A673 (cell line): ENCODE measurements around the gene ITPRID2. TPM values are rescaled to one million over a fixed set of nuclear protein-coding genes. Genes with fewer than 3 reads are reported as not detected.
"Not testable (repeated sequence)": the region's sequence is repeated elsewhere in the genome, so short reads cannot be mapped to it uniquely, and the experiment has no call there.

Experiments used
- BruUV-seq: library from RNA; stranded (reverse); fragments of 400-500 nt; replicated peaks from 2 replicates; lab custom pipeline; 2021; lab: Mats Ljungman, UMichigan
- CTCF ChIA-PET: fragments of 300-600 bp; sonication (Branson Sonifier 250); formaldehyde crosslinking; loops from one replicate; lab custom pipeline; 2022; ENCODE audit warnings: antibody characterized with exemption; lab: Charles Lee
- POLR2A ChIA-PET: fragments of 300-600 bp; sonication (Branson Sonifier 250); formaldehyde crosslinking; loops from one replicate; lab custom pipeline; 2022; ENCODE audit warnings: antibody characterized with exemption; ENCODE audit not compliant: low non-redundant PET; lab: Charles Lee
- DNase-seq: peaks from one replicate; pipeline ENCODE4 v3.0.0-alpha.2; 2015; ENCODE audit warnings: low spot score
- H3K27ac ChIP-seq: fragments of 200-600 bp; sonication (generic); 2 replicates; pipeline ENCODE4 v1.5.1; 2016; ENCODE audit warnings: mixed run types, low read depth, mild to moderate bottlenecking, mixed read lengths, antibody characterized with exemption, low read length; ENCODE audit not compliant: poor library complexity, severe bottlenecking
- H3K27me3 ChIP-seq: fragments of 200-600 bp; sonication (generic); replicated peaks from 2 replicates; pipeline ENCODE4 v1.6.1; 2017; ENCODE audit warnings: mixed run types, low read depth, mild to moderate bottlenecking, mixed read lengths, antibody characterized with exemption, low read length; ENCODE audit not compliant: insufficient read depth, poor library complexity
- H3K36me3 ChIP-seq: fragments of 200-600 bp; sonication (generic); 2 replicates; pipeline ENCODE4 v1.6.1; 2016; ENCODE audit warnings: mixed run types, mild to moderate bottlenecking, mixed read lengths, antibody characterized with exemption, low read length; ENCODE audit not compliant: insufficient read depth, poor library complexity, severe bottlenecking
- H3K4me1 ChIP-seq: fragments of 200-600 bp; sonication (generic); 2 replicates; pipeline ENCODE4 v1.6.1; 2017; ENCODE audit warnings: mixed run types, mild to moderate bottlenecking, mixed read lengths, antibody characterized with exemption, low read length; ENCODE audit not compliant: insufficient read depth, poor library complexity, severe bottlenecking
- H3K4me3 ChIP-seq: fragments of 200-600 bp; sonication (generic); 2 replicates; pipeline ENCODE4 v1.5.1; 2016; ENCODE audit warnings: low read depth, mixed run types, mild to moderate bottlenecking, mixed read lengths, low read length; ENCODE audit not compliant: poor library complexity, severe bottlenecking
- H3K9me3 ChIP-seq: fragments of 200-600 bp; sonication (generic); 2 replicates; pipeline ENCODE4 v1.6.1; 2016; ENCODE audit warnings: mixed run types, low read depth, mild to moderate bottlenecking, mixed read lengths, antibody characterized with exemption, low read length; ENCODE audit not compliant: poor library complexity, severe bottlenecking
- EZH2 ChIP-seq: fragments of 200-600 bp; sonication (generic); IDR thresholded peaks from 2 replicates; pipeline ENCODE4 v1.6.1; 2017; ENCODE audit warnings: borderline replicate concordance, low read depth, mild to moderate bottlenecking, mixed read lengths, antibody characterized with exemption, low read length; ENCODE audit not compliant: poor library complexity, severe bottlenecking
- intact Hi-C: fragments of 100-400 bp; cut with micrococcal nuclease; formaldehyde crosslinking; loops from one replicate; pipeline ENCODE4 v1.10.0; 2022; ENCODE audit not compliant: unreplicated experiment
- total RNA-seq: library from RNA; stranded (reverse); gene quantifications from 2 replicates; pipeline ENCODE4 v1.2.3, GENCODE V29; 2021
- TF ChIP-seq, protein P1 (sequence below): fragments of 300-800, 200-600 bp; sonication (generic); conservative IDR thresholded peaks from 2 replicates; pipeline ENCODE4 v1.5.1; 2017; ENCODE audit warnings: low read depth, mild to moderate bottlenecking, antibody characterized with exemption, low read length, moderate library complexity, mixed read lengths

ITPRID2 gene
- total RNA-seq, 1 experiment from 2014 or later, result 141 TPM

DNA sequence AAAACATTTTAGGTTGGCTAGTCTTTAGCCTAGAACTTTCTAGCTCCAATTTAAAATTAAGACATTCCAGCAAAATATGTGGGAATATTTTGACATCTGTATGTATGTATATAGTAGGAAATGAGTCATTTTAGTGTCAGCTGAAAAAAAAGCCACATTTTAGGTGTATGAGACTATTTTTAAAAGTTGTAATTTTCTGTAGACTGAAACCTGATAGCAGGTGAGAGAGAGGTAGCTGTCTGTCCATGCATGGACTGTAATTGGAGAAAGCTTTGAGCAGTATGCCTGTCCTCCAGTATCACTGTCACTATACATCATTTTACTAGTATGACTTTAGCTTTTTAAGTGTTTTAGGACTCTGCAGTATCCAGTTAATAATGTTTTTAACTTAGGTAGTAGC lies 68.0 kb downstream of the ITPRID2 start:
- Histone ChIP-seq H3K9me3 (no peaks in the 10 kb centered on the region), H3K27me3 (no peaks in the 10 kb centered on the region), H3K36me3 (no peaks in the 10 kb centered on the region), H3K4me1 (peaks cover 11% of the 10 kb centered on the region), H3K27ac (no peak overlapping the region), H3K4me3 (no peak overlapping the region)
- intact Hi-C loops, result no loop called here
- no peak for TF ChIP-seq EZH2
- TF ChIP-seq, protein P1, sequence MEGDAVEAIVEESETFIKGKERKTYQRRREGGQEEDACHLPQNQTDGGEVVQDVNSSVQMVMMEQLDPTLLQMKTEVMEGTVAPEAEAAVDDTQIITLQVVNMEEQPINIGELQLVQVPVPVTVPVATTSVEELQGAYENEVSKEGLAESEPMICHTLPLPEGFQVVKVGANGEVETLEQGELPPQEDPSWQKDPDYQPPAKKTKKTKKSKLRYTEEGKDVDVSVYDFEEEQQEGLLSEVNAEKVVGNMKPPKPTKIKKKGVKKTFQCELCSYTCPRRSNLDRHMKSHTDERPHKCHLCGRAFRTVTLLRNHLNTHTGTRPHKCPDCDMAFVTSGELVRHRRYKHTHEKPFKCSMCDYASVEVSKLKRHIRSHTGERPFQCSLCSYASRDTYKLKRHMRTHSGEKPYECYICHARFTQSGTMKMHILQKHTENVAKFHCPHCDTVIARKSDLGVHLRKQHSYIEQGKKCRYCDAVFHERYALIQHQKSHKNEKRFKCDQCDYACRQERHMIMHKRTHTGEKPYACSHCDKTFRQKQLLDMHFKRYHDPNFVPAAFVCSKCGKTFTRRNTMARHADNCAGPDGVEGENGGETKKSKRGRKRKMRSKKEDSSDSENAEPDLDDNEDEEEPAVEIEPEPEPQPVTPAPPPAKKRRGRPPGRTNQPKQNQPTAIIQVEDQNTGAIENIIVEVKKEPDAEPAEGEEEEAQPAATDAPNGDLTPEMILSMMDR, result no peak
- CTCF ChIA-PET, result no interaction called here
- POLR2A ChIA-PET, result no interaction called here
- no TSS peak for BruUV-seq
- DNase-seq, result no peak

DNA sequence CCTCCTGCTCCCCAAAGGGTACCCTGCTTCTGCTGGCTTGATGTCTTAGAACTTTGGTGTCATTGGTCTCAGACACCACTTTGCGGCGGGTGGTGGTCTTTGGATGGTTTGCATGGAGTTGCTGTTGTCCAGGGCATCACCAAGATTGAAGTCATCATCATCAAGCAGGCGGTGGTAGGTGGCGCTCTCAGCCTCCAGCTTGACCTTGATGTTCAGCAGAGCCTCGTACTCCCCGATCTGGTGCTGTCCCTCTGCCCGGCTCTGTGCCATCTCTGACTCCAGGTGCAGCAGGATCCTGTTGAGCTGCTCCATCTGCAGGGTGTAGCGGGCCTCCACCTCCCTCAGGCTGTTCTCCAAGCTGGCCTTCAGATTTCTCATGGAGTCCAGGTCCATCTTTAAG lies 69.6 kb downstream of the ITPRID2 start:
- DNase-seq, intact Hi-C loops, H3K4me1 ChIP-seq, H3K27me3 ChIP-seq, H3K36me3 ChIP-seq, BruUV-seq, H3K27ac ChIP-seq, POLR2A ChIA-PET, H3K4me3 ChIP-seq, CTCF ChIA-PET, H3K9me3 ChIP-seq: not testable (repeated sequence)

DNA sequence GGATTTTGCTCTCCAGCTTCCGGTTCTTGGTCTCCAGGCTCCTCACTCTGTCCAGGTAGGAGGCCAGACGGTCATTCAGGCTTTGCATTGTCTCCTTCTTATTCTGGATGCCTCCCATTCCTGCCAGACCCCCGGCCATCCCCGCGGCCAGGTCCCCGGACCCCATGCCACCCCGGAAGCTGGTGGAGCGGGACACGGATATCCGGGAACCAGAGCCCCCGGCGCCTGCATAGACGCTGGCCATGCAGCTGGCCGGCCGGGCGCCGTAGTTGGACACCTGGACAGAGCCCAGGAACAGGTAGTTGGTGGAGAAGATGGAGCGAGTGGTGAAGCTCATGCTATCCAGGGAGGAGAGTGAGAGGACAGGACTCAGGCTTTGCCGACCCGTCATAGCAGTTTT lies 70.6 kb downstream of the ITPRID2 start:
- Histone ChIP-seq H3K36me3 (no peaks in the 10 kb centered on the region), H3K4me1 (no peaks in the 10 kb centered on the region), H3K4me3 (no peak overlapping the region), H3K27me3 (no peaks in the 10 kb centered on the region), H3K27ac (no peak overlapping the region), H3K9me3 (no peaks in the 10 kb centered on the region)
- POLR2A ChIA-PET, result no interaction called here
- no peak for DNase-seq
- intact Hi-C loops, result no loop called here
- no TSS peak for BruUV-seq
- TF ChIP-seq EZH2, result no peak
- TF ChIP-seq, protein P1, result no peak
- CTCF ChIA-PET, result no interaction called here

DNA sequence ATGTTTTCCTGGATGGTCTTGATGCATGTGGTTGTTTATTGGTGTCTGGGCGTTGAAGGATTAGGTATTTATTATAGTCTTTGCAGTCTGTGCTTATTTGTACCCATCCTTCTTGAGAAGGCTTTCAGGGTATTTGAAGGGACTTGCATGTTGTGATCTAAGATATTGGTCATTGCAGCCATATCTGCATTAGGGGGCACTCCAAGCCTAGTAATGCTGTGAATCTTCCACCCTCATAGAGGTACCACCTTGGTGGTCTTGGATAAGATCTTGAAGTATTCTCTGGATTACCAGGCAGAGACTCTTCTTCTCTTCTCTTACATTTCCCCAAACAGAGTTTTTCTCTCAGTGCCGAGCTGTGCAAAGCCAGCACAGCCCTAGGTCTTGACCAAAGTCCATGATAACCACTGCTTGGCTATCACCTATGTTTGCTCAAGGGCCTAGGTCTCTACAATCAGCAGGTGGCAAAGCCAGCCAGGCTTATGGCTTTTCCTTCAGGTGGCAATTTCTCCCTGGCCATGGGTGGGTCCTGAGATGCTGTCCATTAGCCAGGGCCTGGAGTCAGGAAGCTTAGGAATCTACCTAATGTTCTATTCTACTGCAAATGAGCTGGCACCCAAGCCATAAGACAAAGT lies 78.7 kb downstream of the ITPRID2 start:
- no peak for DNase-seq
- POLR2A ChIA-PET, result no interaction called here
- no peak overlapping the region for H3K27ac ChIP-seq
- H3K4me3 ChIP-seq, result no peak overlapping the region
- no peak for TF ChIP-seq EZH2
- TF ChIP-seq, protein P1, result peak; percentile 44
- intact Hi-C loops, result loop anchor here (5.0 kb wide), 1 partner anchor 107 kb away; no protein-coding TSS in a partner anchor
- BruUV-seq, result no TSS peak
- no peaks in the 10 kb centered on the region for H3K36me3 ChIP-seq
- H3K4me1 ChIP-seq, result peaks cover 11% of the 10 kb centered on the region
- no peaks in the 10 kb centered on the region for H3K9me3 ChIP-seq
- CTCF ChIA-PET, result no interaction called here
- H3K27me3 ChIP-seq, result no peaks in the 10 kb centered on the region
